Activated gamma-delta T cell treated with Interleukin-2 at 50 U/mL for 16 hours (primary cell): ENCODE data around the gene TAS2R41.

Experiments used
- DNase-seq: peaks from one replicate; pipeline ENCODE4 v3.0.0-alpha.2; 2020

The TAS2R41 gene, protein sequence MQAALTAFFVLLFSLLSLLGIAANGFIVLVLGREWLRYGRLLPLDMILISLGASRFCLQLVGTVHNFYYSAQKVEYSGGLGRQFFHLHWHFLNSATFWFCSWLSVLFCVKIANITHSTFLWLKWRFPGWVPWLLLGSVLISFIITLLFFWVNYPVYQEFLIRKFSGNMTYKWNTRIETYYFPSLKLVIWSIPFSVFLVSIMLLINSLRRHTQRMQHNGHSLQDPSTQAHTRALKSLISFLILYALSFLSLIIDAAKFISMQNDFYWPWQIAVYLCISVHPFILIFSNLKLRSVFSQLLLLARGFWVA

GRCh38 chr7:143477501-143478150, at the start of gene TAS2R41:
Gene TAS2R41 (plus strand): TSS chr7:143477873. CDS start chr7:143477873, 0 bp downstream.
- DNase-seq, result no peak

GRCh38 chr7:143429770-143430698, 47.6 kb upstream of the TAS2R41 start:
- DNase-seq, result no peak

DNA sequence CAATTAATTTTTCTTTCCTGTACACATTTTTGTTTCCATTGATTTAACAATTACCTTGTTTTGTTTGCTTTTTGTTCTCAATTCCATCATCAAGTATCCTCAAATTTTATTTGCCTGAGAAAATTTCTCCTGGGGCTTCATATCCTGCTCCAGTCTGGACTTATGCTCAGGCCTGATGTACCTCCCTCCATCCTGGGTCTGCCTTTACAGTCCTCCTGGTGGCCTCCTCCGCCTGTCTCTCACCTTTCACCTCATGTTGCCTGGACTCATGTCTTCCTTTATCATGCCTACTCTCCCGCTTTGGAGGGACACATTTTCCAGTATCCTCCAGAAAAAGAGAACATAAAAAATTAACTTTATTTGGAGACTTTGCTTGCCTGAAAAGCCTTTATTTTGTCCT, 46.6 kb upstream of the TAS2R41 start:
- no peak for DNase-seq

GRCh38 chr7:143433759-143434158, 43.9 kb upstream of the TAS2R41 start:
- DNase-seq, result no peak

- DNase-seq, result no peak
Observed at GRCh38 chr7:143434660-143435059, 43.0 kb upstream of the TAS2R41 start.

DNA sequence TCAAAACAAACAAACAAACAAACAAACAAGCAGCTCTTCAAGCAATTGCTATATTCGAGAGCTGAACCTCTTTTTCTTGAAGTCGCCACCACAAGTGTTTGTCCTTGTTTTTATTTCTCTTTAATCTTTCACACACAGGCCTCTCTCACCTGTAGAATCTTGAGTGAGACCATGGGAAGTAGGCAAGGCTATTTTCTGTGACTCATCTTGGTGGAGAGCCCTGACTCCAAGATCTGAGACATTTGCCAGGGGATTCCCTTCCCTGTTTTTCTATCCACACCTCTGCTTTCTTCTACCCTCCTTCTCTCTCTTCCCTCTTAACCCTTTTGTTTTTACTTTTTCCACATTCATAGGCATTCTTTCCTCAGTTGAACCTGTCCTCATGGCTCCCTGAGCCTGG, 42.4 kb upstream of the TAS2R41 start:
- DNase-seq, result no peak

- no peak for DNase-seq
Observed at GRCh38 chr7:143436325-143436946, 41.2 kb upstream of the TAS2R41 start.

- no peak for DNase-seq
Observed at GRCh38 chr7:143437578-143437977, 40.1 kb upstream of the TAS2R41 start.

DNA sequence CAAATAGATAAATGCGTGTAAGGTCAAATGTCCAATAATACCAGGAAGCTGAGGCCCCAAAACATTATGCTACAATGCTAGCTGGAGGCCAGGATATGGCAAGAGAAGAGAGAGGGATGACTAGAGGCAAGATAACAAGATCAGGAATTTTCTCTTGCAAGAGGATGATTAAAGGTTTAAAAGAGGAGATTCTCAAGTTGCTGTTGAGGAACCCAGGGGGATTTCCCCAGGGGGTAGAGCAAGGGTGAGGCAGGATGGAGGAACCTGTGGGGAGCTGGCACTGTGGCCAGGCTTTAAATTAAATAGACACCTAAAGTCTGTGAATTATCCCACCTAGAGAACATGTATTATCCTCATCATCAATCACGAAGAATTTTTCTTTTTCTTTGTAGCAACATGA, 37.8 kb upstream of the TAS2R41 start:
- DNase-seq, result no peak

- DNase-seq, result no peak
Observed at GRCh38 chr7:143443153-143443552, 34.5 kb upstream of the TAS2R41 start, which contains the start of gene TAS2R60. Gene TAS2R60 (plus strand): TSS chr7:143443453. CDS start chr7:143443453, 0 bp downstream.

DNA sequence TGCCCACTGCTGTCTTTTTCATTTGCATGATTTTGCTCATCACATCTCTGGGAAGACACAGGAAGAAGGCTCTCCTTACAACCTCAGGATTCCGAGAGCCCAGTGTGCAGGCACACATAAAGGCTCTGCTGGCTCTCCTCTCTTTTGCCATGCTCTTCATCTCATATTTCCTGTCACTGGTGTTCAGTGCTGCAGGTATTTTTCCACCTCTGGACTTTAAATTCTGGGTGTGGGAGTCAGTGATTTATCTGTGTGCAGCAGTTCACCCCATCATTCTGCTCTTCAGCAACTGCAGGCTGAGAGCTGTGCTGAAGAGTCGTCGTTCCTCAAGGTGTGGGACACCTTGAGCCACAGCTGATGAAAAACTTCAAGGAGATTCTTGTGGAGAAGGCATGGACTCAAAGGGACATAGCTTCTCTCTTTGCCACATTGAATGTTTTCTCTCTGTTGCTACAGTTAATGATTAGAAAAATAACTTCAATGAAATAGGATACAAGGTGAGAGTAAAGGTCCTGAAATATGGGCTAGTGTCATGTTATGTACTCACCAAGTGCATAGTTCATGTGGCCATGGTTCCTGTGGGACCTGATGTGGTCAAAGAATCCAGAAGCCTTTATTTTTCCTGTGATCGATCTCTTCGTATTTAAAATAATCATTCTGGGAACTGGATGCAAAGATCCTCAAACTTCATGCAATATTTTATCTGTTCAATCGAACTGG, 33.5 kb upstream of the TAS2R41 start:
- DNase-seq, result no peak

DNA sequence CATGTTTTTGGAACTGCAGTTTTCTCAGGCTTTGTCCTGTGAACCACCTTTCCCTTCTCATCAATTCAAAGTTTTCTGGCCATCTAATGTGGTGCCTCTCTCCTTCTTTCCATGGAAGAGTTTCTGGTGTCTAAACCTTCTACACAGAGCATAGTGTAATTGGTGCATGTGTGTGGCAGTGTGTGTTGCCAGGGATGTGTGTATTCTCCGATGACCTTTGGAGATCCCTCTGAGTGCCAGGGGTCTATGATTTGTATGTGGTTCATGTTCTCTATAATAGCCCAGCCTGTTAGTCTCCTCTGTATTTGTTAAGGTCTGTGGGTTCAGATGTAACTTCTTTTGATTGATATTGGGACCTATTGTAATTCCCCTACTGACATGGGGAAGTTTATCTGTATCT, 32.9 kb upstream of the TAS2R41 start:
- no peak for DNase-seq

GRCh38 chr7:143447466-143447865, 30.2 kb upstream of the TAS2R41 start:
- DNase-seq, result no peak

GRCh38 chr7:143448429-143448828, 29.2 kb upstream of the TAS2R41 start:
- DNase-seq, result no peak

DNA sequence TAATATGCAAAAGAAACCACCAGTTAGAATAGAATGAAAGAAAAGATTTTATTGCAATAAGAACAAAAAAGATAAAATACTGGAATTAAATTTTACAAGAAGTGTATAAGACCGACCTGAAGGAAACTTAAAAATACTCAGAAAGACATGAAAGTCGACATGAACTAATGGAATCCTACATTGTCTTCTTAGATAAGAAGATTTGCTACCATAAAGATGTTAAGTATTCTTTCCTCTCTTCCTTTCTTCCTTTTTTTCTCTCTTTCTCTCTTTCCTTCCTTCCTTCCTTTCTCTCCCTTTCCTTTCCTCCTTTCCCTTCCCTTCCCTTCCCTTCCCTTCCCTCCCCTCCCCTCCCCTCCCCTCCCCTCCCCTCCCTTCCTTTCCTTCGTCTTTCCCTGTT, 27.9 kb upstream of the TAS2R41 start:
- DNase-seq, result no peak

GRCh38 chr7:143451122-143451521, 26.6 kb upstream of the TAS2R41 start:
- DNase-seq, result no peak

DNA sequence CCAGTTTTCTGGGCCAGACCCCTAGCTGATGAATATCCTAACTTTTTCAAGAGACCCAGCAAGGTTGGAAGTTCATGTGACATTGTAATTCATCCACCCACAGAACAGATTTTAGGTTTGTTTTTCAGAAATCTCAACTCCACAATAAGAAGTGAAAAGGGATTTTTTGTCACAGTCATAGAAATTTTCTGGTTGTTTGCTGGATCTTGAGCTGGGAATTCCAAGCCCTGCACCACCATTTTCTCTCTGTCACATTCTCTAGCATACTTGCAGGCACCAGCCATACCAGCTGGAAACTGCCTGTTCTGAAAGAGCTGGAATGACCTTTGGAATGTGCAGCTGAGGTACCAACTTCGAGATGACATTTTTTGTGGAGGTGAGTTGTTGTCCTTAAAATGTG, 25.9 kb upstream of the TAS2R41 start:
- no peak for DNase-seq

- no peak for DNase-seq
Observed at GRCh38 chr7:143452495-143452894, 25.2 kb upstream of the TAS2R41 start.

- no peak for DNase-seq
Observed at GRCh38 chr7:143454091-143454680, 23.5 kb upstream of the TAS2R41 start.

DNA sequence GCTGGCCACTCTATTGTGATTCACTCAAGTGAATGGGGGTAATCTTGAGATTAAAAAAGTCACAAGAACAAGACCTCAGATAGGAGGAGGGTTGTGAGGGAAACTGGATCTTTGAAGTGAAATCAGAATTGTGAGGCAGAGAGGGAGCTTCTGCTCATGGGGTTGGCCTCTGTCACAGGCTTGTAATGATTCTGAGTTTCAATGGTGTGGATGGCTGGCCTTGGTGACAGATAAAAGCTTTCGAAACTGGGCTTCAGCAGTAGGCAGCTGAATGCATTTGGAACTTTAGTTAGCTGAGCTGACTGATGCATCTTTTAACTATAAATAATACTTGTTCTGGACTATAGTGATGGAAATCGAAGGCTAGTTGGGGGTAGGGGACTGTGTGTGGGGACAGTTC, 22.2 kb upstream of the TAS2R41 start:
- no peak for DNase-seq

DNA sequence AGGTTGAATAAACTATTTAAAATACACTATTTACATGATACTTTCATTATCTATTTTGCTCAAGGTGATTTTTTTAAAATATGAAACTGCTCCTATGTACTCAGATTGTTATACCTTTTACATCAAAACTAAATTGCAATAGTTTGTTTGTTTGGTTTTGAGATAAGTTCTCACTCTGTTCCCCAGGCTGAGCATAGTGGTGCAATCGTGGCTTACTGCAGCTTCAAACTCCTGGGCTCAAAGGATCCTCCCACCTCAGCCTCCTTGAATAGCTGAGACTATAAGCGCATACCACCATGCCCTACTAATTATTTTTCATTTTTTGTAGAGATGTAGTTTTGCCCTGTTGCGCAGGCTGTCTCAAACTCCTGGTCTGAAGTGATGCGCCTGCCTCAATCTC, 21.7 kb upstream of the TAS2R41 start:
- DNase-seq, result no peak
